ENCODE results near the gene LRRC7. TPM values are rescaled to one million over a fixed set of nuclear protein-coding genes. Genes with fewer than 3 reads are reported as not detected.

Gene LRRC7
- polyA plus RNA-seq, 1 donor from 2014 or later = 141 TPM

GRCh38 chr1:69737527-69738185 is 169.9 kb downstream of the LRRC7 start:
- H3F3A ChIP-seq (ENCODE audit: insufficient read depth, low read length, poor library complexity, severe bottlenecking) = peaks cover 4% of the 10 kb centered on the region
- no peak overlapping the region for H3K4me3 ChIP-seq (ENCODE audit: low read length)
- H3K27ac ChIP-seq (ENCODE audit: low read length) = no peak overlapping the region
- no peaks in the 10 kb centered on the region for H3K36me3 ChIP-seq (ENCODE audit: insufficient read depth, low read length)
- H3K4me2 ChIP-seq (ENCODE audit: low read length) = no peak overlapping the region
- no peaks in the 10 kb centered on the region for H3K79me2 ChIP-seq (replicated peaks; ENCODE audit: insufficient read depth, low read length)
- peak; percentile 62 for TF ChIP-seq RAD21 (conservative IDR thresholded peaks at IDR 0.05)
- TF ChIP-seq SMC3 (conservative IDR thresholded peaks at IDR 0.05; ENCODE audit: poor library complexity) = peak; percentile 54
- TF ChIP-seq POLR2AphosphoS5 (IDR thresholded peaks at IDR 0.05) = no peak
- TF ChIP-seq CTCF (IDR thresholded peaks at IDR 0.05; ENCODE audit: poor library complexity, severe bottlenecking) = peak; percentile 51
- no peaks in the 10 kb centered on the region for H3K9me2 ChIP-seq (ENCODE audit: insufficient read depth, low read length)
- no peak overlapping the region for H2AFZ ChIP-seq (ENCODE audit: low read depth, low read length)
- no peak overlapping the region for H3K9ac ChIP-seq (ENCODE audit: low read length)
- no peaks in the 10 kb centered on the region for H4K20me1 ChIP-seq (ENCODE audit: insufficient read depth)
- no peaks in the 10 kb centered on the region for H3K27me3 ChIP-seq (ENCODE audit: insufficient read depth, low read depth, low read length)
- H3K9me3 ChIP-seq (ENCODE audit: low read length) = peaks cover 3% of the 10 kb centered on the region

GRCh38 chr1:69738458-69739250 is 170.9 kb downstream of the LRRC7 start:
- Histone ChIP-seq H3K4me2 (ENCODE audit: low read length) (no peak overlapping the region), H3K79me2 (replicated peaks; ENCODE audit: insufficient read depth, low read length) (no peaks in the 10 kb centered on the region), H2AFZ (ENCODE audit: low read depth, low read length) (no peak overlapping the region), H3F3A (ENCODE audit: insufficient read depth, low read length, poor library complexity, severe bottlenecking) (peaks cover 7% of the 10 kb centered on the region), H3K27ac (ENCODE audit: low read length) (peak overlapping the region; percentile 23), H3K9me2 (ENCODE audit: insufficient read depth, low read length) (no peaks in the 10 kb centered on the region), H3K9me3 (ENCODE audit: low read length) (peaks cover 3% of the 10 kb centered on the region), H3K27me3 (ENCODE audit: insufficient read depth, low read depth, low read length) (no peaks in the 10 kb centered on the region), H4K20me1 (ENCODE audit: insufficient read depth) (no peaks in the 10 kb centered on the region), H3K36me3 (ENCODE audit: insufficient read depth, low read length) (no peaks in the 10 kb centered on the region), H3K4me3 (ENCODE audit: low read length) (no peak overlapping the region), H3K9ac (ENCODE audit: low read length) (no peak overlapping the region)
- no peak for TF ChIP-seq RAD21 (conservative IDR thresholded peaks at IDR 0.05)
- no peak for TF ChIP-seq MXI1 (conservative IDR thresholded peaks at IDR 0.05; ENCODE audit: poor library complexity, severe bottlenecking)
- TF ChIP-seq POLR2AphosphoS5 (IDR thresholded peaks at IDR 0.05) = no peak
- no peak for TF ChIP-seq CTCF (IDR thresholded peaks at IDR 0.05; ENCODE audit: poor library complexity, severe bottlenecking)
- TF ChIP-seq SMC3 (conservative IDR thresholded peaks at IDR 0.05; ENCODE audit: poor library complexity) = no peak
- TF ChIP-seq EZH2 (IDR thresholded peaks at IDR 0.05; ENCODE audit: borderline replicate concordance, insufficient read depth, low read length, poor library complexity, severe bottlenecking) = no peak
- TF ChIP-seq EP300 (conservative IDR thresholded peaks at IDR 0.05; ENCODE audit: poor library complexity, severe bottlenecking) = no peak
- no peak for TF ChIP-seq REST (IDR thresholded peaks at IDR 0.05; ENCODE audit: borderline replicate concordance)
- TF ChIP-seq TAF1 (IDR thresholded peaks at IDR 0.05; ENCODE audit: low read depth) = no peak

Data from neural cell (in vitro differentiated cells).